Measurements from ENCODE around the gene LRP1B.
"Not testable (repeated sequence)": the region's sequence is repeated elsewhere in the genome, so short reads cannot be mapped to it uniquely, and the experiment has no call there.

The LRP1B gene

DNA sequence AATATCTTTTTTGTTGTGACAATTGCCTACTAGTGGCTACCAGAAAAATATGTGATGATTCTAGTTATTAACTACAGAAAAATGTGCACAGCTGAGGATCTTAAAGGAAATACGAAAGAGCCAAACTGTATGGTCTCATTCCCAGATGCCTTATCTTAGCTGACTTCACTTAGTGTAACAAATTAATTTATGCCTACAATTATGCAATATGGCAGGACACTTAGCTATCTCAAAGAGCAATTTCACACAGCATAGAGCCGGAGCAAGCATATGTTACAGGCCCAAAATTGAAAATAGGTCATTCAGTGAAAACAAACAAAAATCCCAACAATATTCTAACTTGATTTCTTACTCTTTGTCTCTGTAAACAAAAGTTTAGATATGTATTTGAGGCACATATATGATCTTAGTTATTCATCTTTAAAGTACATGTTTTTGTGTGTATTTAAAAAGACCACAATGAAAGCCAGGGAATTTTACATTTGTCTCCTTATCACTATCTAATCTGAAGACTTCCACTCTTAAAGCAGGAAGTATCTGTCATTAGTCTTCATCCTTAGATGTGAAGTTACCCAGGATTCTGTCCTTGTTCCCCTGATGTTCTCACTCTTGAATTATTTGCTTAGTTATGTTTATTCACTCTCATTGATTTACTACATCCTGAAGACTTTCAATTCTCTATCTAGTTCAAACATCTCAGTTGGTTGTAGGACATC, 1771.6 kb downstream of the LRP1B start:
- H3K27me3 ChIP-seq (ENCODE audit: control insufficient read depth in 1 of 2, insufficient read depth in 2 of 2, low read length in 2 of 2), result no peaks in the 10 kb centered on the region
- no peaks in the 10 kb centered on the region for H3K36me3 ChIP-seq (ENCODE audit: control insufficient read depth in 2 of 2, insufficient read depth in 2 of 2, low read length in 2 of 2)
- no peak overlapping the region for H3K9ac ChIP-seq (ENCODE audit: low read length in 2 of 2)
- H3K4me3 ChIP-seq (ENCODE audit: low read length in 2 of 2), result no peak overlapping the region
- H3K9me3 ChIP-seq (ENCODE audit: control insufficient read depth in 2 of 2, low read length in 2 of 2), result no peaks in the 10 kb centered on the region
- no peaks in the 10 kb centered on the region for H3K4me1 ChIP-seq (ENCODE audit: control insufficient read depth, insufficient read depth, low read length)
- no peak overlapping the region for H3K27ac ChIP-seq (ENCODE audit: low read length)

- Histone ChIP-seq H3K36me3 (ENCODE audit: control insufficient read depth in 2 of 2, insufficient read depth in 2 of 2, low read length in 2 of 2) (no peaks in the 10 kb centered on the region), H3K4me1 (ENCODE audit: control insufficient read depth, insufficient read depth, low read length) (no peaks in the 10 kb centered on the region), H3K9ac (ENCODE audit: low read length in 2 of 2) (no peak overlapping the region), H3K27me3 (ENCODE audit: control insufficient read depth in 1 of 2, insufficient read depth in 2 of 2, low read length in 2 of 2) (no peaks in the 10 kb centered on the region), H3K4me3 (ENCODE audit: low read length in 2 of 2) (no peak overlapping the region), H3K27ac (ENCODE audit: low read length) (no peak overlapping the region), H3K9me3 (ENCODE audit: control insufficient read depth in 2 of 2, low read length in 2 of 2) (no peaks in the 10 kb centered on the region)
Measured at GRCh38 chr2:140356697-140357096, 1774.1 kb downstream of the LRP1B start.

- Histone ChIP-seq H3K9ac (ENCODE audit: low read length in 2 of 2) (no peak overlapping the region), H3K27me3 (ENCODE audit: control insufficient read depth in 1 of 2, insufficient read depth in 2 of 2, low read length in 2 of 2) (no peaks in the 10 kb centered on the region), H3K36me3 (ENCODE audit: control insufficient read depth in 2 of 2, insufficient read depth in 2 of 2, low read length in 2 of 2) (no peaks in the 10 kb centered on the region), H3K4me1 (ENCODE audit: control insufficient read depth, insufficient read depth, low read length) (no peaks in the 10 kb centered on the region), H3K9me3 (ENCODE audit: control insufficient read depth in 2 of 2, low read length in 2 of 2) (no peaks in the 10 kb centered on the region), H3K27ac (ENCODE audit: low read length) (no peak overlapping the region), H3K4me3 (ENCODE audit: low read length in 2 of 2) (no peak overlapping the region)
Measured at GRCh38 chr2:140355511-140356090, 1775.2 kb downstream of the LRP1B start.

- Histone ChIP-seq H3K9me3 (ENCODE audit: control insufficient read depth in 2 of 2, low read length in 2 of 2) (no peaks in the 10 kb centered on the region), H3K36me3 (ENCODE audit: control insufficient read depth in 2 of 2, insufficient read depth in 2 of 2, low read length in 2 of 2) (no peaks in the 10 kb centered on the region), H3K9ac (ENCODE audit: low read length in 2 of 2) (no peak overlapping the region), H3K27me3 (ENCODE audit: control insufficient read depth in 1 of 2, insufficient read depth in 2 of 2, low read length in 2 of 2) (no peaks in the 10 kb centered on the region), H3K27ac (ENCODE audit: low read length) (no peak overlapping the region), H3K4me3 (ENCODE audit: low read length in 2 of 2) (no peak overlapping the region), H3K4me1 (ENCODE audit: control insufficient read depth, insufficient read depth, low read length) (no peaks in the 10 kb centered on the region)
Measured at GRCh38 chr2:140354544-140354943, 1776.3 kb downstream of the LRP1B start.

GRCh38 chr2:140353541-140353940, 1777.3 kb downstream of the LRP1B start:
- no peaks in the 10 kb centered on the region for H3K4me1 ChIP-seq (ENCODE audit: control insufficient read depth, insufficient read depth, low read length)
- no peaks in the 10 kb centered on the region for H3K27me3 ChIP-seq (ENCODE audit: control insufficient read depth in 1 of 2, insufficient read depth in 2 of 2, low read length in 2 of 2)
- no peaks in the 10 kb centered on the region for H3K9me3 ChIP-seq (ENCODE audit: control insufficient read depth in 2 of 2, low read length in 2 of 2)
- H3K4me3 ChIP-seq (ENCODE audit: low read length in 2 of 2), result no peak overlapping the region
- H3K36me3 ChIP-seq (ENCODE audit: control insufficient read depth in 2 of 2, insufficient read depth in 2 of 2, low read length in 2 of 2), result no peaks in the 10 kb centered on the region
- H3K27ac ChIP-seq (ENCODE audit: low read length), result no peak overlapping the region
- H3K9ac ChIP-seq (ENCODE audit: low read length in 2 of 2), result no peak overlapping the region

GRCh38 chr2:140351692-140352091, 1779.1 kb downstream of the LRP1B start:
- Histone ChIP-seq H3K9ac (ENCODE audit: low read length in 2 of 2) (no peak overlapping the region), H3K4me3 (ENCODE audit: low read length in 2 of 2) (no peak overlapping the region), H3K4me1 (ENCODE audit: control insufficient read depth, insufficient read depth, low read length) (no peaks in the 10 kb centered on the region), H3K27me3 (ENCODE audit: control insufficient read depth in 1 of 2, insufficient read depth in 2 of 2, low read length in 2 of 2) (no peaks in the 10 kb centered on the region), H3K36me3 (ENCODE audit: control insufficient read depth in 2 of 2, insufficient read depth in 2 of 2, low read length in 2 of 2) (no peaks in the 10 kb centered on the region), H3K27ac (ENCODE audit: low read length) (no peak overlapping the region), H3K9me3 (ENCODE audit: control insufficient read depth in 2 of 2, low read length in 2 of 2) (no peaks in the 10 kb centered on the region)

DNA sequence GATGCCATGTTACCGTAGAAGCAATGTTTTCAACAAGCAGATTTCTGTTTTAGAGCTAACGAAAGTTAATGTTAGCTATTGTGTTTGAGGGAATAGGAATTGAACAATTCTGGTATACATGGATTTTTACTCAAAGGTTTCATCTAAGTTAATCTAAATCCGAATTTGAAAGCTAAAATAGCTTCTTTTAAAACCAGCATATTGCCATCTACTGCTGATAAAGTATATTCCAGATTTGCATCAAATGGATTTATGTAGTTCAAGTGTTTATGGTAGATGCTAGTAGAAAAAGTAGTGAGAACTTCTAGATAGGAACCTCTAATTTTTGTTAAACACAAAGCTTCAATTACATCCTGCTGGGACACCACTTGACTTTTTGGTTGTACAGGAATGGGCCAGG, 1781.1 kb downstream of the LRP1B start:
- Histone ChIP-seq H3K4me3 (ENCODE audit: low read length in 2 of 2) (no peak overlapping the region), H3K27ac (ENCODE audit: low read length) (no peak overlapping the region), H3K27me3 (ENCODE audit: control insufficient read depth in 1 of 2, insufficient read depth in 2 of 2, low read length in 2 of 2) (no peaks in the 10 kb centered on the region), H3K9me3 (ENCODE audit: control insufficient read depth in 2 of 2, low read length in 2 of 2) (no peaks in the 10 kb centered on the region), H3K9ac (ENCODE audit: low read length in 2 of 2) (no peak overlapping the region), H3K4me1 (ENCODE audit: control insufficient read depth, insufficient read depth, low read length) (no peaks in the 10 kb centered on the region), H3K36me3 (ENCODE audit: control insufficient read depth in 2 of 2, insufficient read depth in 2 of 2, low read length in 2 of 2) (no peaks in the 10 kb centered on the region)

- H3K9me3 ChIP-seq (ENCODE audit: control insufficient read depth in 2 of 2, low read length in 2 of 2), result no peaks in the 10 kb centered on the region
- H3K36me3 ChIP-seq (ENCODE audit: control insufficient read depth in 2 of 2, insufficient read depth in 2 of 2, low read length in 2 of 2), result no peaks in the 10 kb centered on the region
Measured at GRCh38 chr2:140348826-140349225, 1782.0 kb downstream of the LRP1B start.

GRCh38 chr2:140344838-140345237, 1786.0 kb downstream of the LRP1B start:
- H3K9ac ChIP-seq (ENCODE audit: low read length in 2 of 2), result no peak overlapping the region
- no peaks in the 10 kb centered on the region for H3K4me1 ChIP-seq (ENCODE audit: control insufficient read depth, insufficient read depth, low read length)

More at GRCh38 chr2:140348826-140349225, 1782.0 kb downstream of the LRP1B start:
- Histone ChIP-seq H3K9ac (ENCODE audit: low read length in 2 of 2) (no peak overlapping the region), H3K4me3 (ENCODE audit: low read length in 2 of 2) (no peak overlapping the region), H3K4me1 (ENCODE audit: control insufficient read depth, insufficient read depth, low read length) (no peaks in the 10 kb centered on the region), H3K27ac (ENCODE audit: low read length) (no peak overlapping the region), H3K27me3 (ENCODE audit: control insufficient read depth in 1 of 2, insufficient read depth in 2 of 2, low read length in 2 of 2) (no peaks in the 10 kb centered on the region)

GRCh38 chr2:140344266-140344665, 1786.5 kb downstream of the LRP1B start:
- not testable (repeated sequence) for H3K4me3 ChIP-seq (ENCODE audit: low read length in 2 of 2); H3K27me3 ChIP-seq (ENCODE audit: control insufficient read depth in 1 of 2, insufficient read depth in 2 of 2, low read length in 2 of 2); H3K9me3 ChIP-seq (ENCODE audit: control insufficient read depth in 2 of 2, low read length in 2 of 2); H3K4me1 ChIP-seq (ENCODE audit: control insufficient read depth, insufficient read depth, low read length); H3K27ac ChIP-seq (ENCODE audit: low read length); H3K9ac ChIP-seq (ENCODE audit: low read length in 2 of 2); H3K36me3 ChIP-seq (ENCODE audit: control insufficient read depth in 2 of 2, insufficient read depth in 2 of 2, low read length in 2 of 2)

More at GRCh38 chr2:140344838-140345237, 1786.0 kb downstream of the LRP1B start:
- no peaks in the 10 kb centered on the region for H3K36me3 ChIP-seq (ENCODE audit: control insufficient read depth in 2 of 2, insufficient read depth in 2 of 2, low read length in 2 of 2)
- H3K4me3 ChIP-seq (ENCODE audit: low read length in 2 of 2), result no peak overlapping the region
- H3K27me3 ChIP-seq (ENCODE audit: control insufficient read depth in 1 of 2, insufficient read depth in 2 of 2, low read length in 2 of 2), result no peaks in the 10 kb centered on the region
- H3K9me3 ChIP-seq (ENCODE audit: control insufficient read depth in 2 of 2, low read length in 2 of 2), result no peaks in the 10 kb centered on the region
- no peak overlapping the region for H3K27ac ChIP-seq (ENCODE audit: low read length)

DNA sequence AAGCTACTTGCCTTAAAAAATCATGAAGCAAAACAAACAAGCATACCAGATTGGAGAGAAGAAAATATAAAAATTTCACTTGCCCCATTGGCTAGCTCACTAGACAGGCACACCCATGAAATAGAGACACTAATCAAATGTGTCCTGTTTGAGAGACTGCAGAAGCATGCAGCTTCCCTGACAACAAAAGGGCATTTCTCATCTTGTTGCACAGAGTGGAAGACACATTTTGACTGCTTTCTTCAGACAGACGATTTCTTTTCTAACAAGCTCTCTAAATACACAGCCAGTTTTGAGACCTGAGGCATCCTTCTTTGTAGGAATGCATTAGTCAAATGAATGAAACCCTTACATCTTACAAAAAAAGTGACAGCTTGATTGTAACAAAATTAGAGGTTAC, 1792.0 kb downstream of the LRP1B start:
- Histone ChIP-seq H3K4me1 (ENCODE audit: control insufficient read depth, insufficient read depth, low read length) (no peaks in the 10 kb centered on the region), H3K27ac (ENCODE audit: low read length) (no peak overlapping the region), H3K4me3 (ENCODE audit: low read length in 2 of 2) (no peak overlapping the region), H3K9ac (ENCODE audit: low read length in 2 of 2) (no peak overlapping the region), H3K36me3 (ENCODE audit: control insufficient read depth in 2 of 2, insufficient read depth in 2 of 2, low read length in 2 of 2) (no peaks in the 10 kb centered on the region), H3K9me3 (ENCODE audit: control insufficient read depth in 2 of 2, low read length in 2 of 2) (no peaks in the 10 kb centered on the region), H3K27me3 (ENCODE audit: control insufficient read depth in 1 of 2, insufficient read depth in 2 of 2, low read length in 2 of 2) (no peaks in the 10 kb centered on the region)

Measured in stomach smooth muscle (tissue), 2 donors.